CMK (cell line): ENCODE data around the gene TMEM184B.

Experiments used
- DNase-seq: peaks from one replicate; pipeline ENCODE4 v3.0.0-alpha.2; 2010; ENCODE audit warnings: low read depth

The TMEM184B gene

GRCh38 chr22:38205261-38206128, 67.3 kb downstream of the TMEM184B start:
- no peak for DNase-seq

- DNase-seq = no peak
These were observed 68.0 kb downstream of the TMEM184B start for GRCh38 chr22:38204784-38205183.

GRCh38 chr22:38203855-38204514, 68.8 kb downstream of the TMEM184B start:
- no peak for DNase-seq

GRCh38 chr22:38203090-38203810, 69.6 kb downstream of the TMEM184B start:
- DNase-seq = no peak

GRCh38 chr22:38202437-38203089, 70.2 kb downstream of the TMEM184B start:
- peak; percentile 66 for DNase-seq

- DNase-seq = peak; percentile 85
These were observed 70.9 kb downstream of the TMEM184B start, which contains the start of gene MAFF for GRCh38 chr22:38201711-38202436. Gene MAFF (plus strand): TSS chr22:38201994. CDS start chr22:38213854, 11,860 bp downstream.

GRCh38 chr22:38201371-38201710, 71.5 kb downstream of the TMEM184B start:
- no peak for DNase-seq

GRCh38 chr22:38199826-38200559, 72.8 kb downstream of the TMEM184B start:
- DNase-seq = no peak

GRCh38 chr22:38196791-38197419, 75.9 kb downstream of the TMEM184B start:
- no peak for DNase-seq

GRCh38 chr22:38193580-38193979, 79.2 kb downstream of the TMEM184B start:
- no peak for DNase-seq

- DNase-seq = no peak
These were observed 80.3 kb downstream of the TMEM184B start for GRCh38 chr22:38192475-38192863.

GRCh38 chr22:38191731-38192474, 80.9 kb downstream of the TMEM184B start:
- DNase-seq = no peak

GRCh38 chr22:38191055-38191454, 81.8 kb downstream of the TMEM184B start:
- no peak for DNase-seq

- DNase-seq = no peak
These were observed 82.2 kb downstream of the TMEM184B start for GRCh38 chr22:38190581-38190980.

- no peak for DNase-seq
These were observed 83.7 kb downstream of the TMEM184B start for GRCh38 chr22:38189104-38189503.

GRCh38 chr22:38187413-38188212, 85.2 kb downstream of the TMEM184B start:
- DNase-seq = no peak

GRCh38 chr22:38186429-38186828, 86.4 kb downstream of the TMEM184B start:
- DNase-seq = no peak

- no peak for DNase-seq
These were observed 88.0 kb downstream of the TMEM184B start for GRCh38 chr22:38184788-38185187.
